HepG2 (cell line): ENCODE results near the gene TP53I3. TPM values are rescaled to one million over a fixed set of nuclear protein-coding genes. Genes with fewer than 3 reads are reported as not detected.

Experiments used
- CCAR2 ChIP-seq: fragments of 200-400 bp; formaldehyde crosslinking; optimal IDR thresholded peaks from 2 replicates; pipeline ENCODE3; 2018; ENCODE audit warnings: low read depth, mild to moderate bottlenecking, low read length, moderate library complexity
- CENPX ChIP-seq: sonication (generic); formaldehyde crosslinking; IDR thresholded peaks from 2 replicates; pipeline ENCODE4 v1.9.0; 2021; ENCODE audit warnings: mild to moderate bottlenecking, missing genetic modification reagents, moderate library complexity
- ETV5 ChIP-seq: IDR thresholded peaks from 2 replicates; pipeline ENCODE4 v1.6.1; 2018; ENCODE audit warnings: missing biosample characterization, missing genetic modification reagents, inconsistent platforms, borderline replicate concordance
- FOXO1 ChIP-seq: sonication (generic); formaldehyde crosslinking; IDR thresholded peaks from 2 replicates; pipeline ENCODE4 v1.4.0; 2020; ENCODE audit warnings: missing genetic modification reagents
- HDAC6 ChIP-seq: fragments of 200-600 bp; sonication (generic); IDR thresholded peaks from 2 replicates; pipeline ENCODE4 v1.7.0; 2017; ENCODE audit warnings: mild to moderate bottlenecking, antibody characterized with exemption, low read length, low read depth
- JDP2 ChIP-seq: sonication (generic); formaldehyde crosslinking; IDR thresholded peaks from 2 replicates; pipeline ENCODE4 v1.8.1; 2022; ENCODE audit warnings: missing genetic modification reagents, borderline replicate concordance
- MEIS1 ChIP-seq: sonication (generic); formaldehyde crosslinking; IDR thresholded peaks from 2 replicates; pipeline ENCODE4 v1.9.0; 2021; ENCODE audit warnings: mild to moderate bottlenecking, missing genetic modification reagents, moderate library complexity, borderline replicate concordance
- PLRG1 ChIP-seq: fragments of 450-650 bp; conservative IDR thresholded peaks from 2 replicates; pipeline ENCODE4 v1.6.1; 2016
- PPARG ChIP-seq: conservative IDR thresholded peaks from 2 replicates; pipeline ENCODE4 v1.6.1; 2016; ENCODE audit warnings: missing biosample characterization, missing genetic modification reagents
- PRMT3 ChIP-seq: sonication (generic); formaldehyde crosslinking; IDR thresholded peaks from 2 replicates; pipeline ENCODE4 v1.8.1; 2022; ENCODE audit warnings: low read depth, mild to moderate bottlenecking, moderate library complexity, missing genetic modification reagents, borderline replicate concordance
- RFXAP ChIP-seq: sonication (generic); formaldehyde crosslinking; IDR thresholded peaks from 2 replicates; pipeline ENCODE4 v1.4.0; 2020; ENCODE audit warnings: missing genetic modification reagents, borderline replicate concordance
- ZNF670 ChIP-seq: sonication (generic); formaldehyde crosslinking; IDR thresholded peaks from 2 replicates; pipeline ENCODE4 v1.8.0; 2022; ENCODE audit warnings: mild to moderate bottlenecking, missing genetic modification reagents, borderline replicate concordance
- ZNF749 ChIP-seq: sonication (generic); formaldehyde crosslinking; IDR thresholded peaks from 2 replicates; pipeline ENCODE4 v1.8.0; 2022; ENCODE audit warnings: mild to moderate bottlenecking, missing genetic modification reagents, moderate library complexity, borderline replicate concordance
- polyA plus RNA-seq, 8 experiments: library from polyadenylated mRNA; depleted of rRNA in 3 of 8; stranded (reverse) in 7 of 8; unstranded in 1 of 8; fragments of >200 nt; fragmentation: Illumina TruSeq in 4 of 8; extraction: Trizol in 4 of 8; gene quantifications; 2 replicates each; pipeline versions ENCODE4 v1.2.1 to v1.2.3, GENCODE V29; 2011 to 2016; ENCODE audit warnings: low read depth in 4 of 8, missing spikeins in 1 of 8, mixed read lengths in 1 of 8; ENCODE audit not compliant: insufficient read depth in 1 of 8
- total RNA-seq, 5 experiments: library from RNA; depleted of rRNA; stranded (reverse); fragments of >200 nt; fragmentation: Illumina TruSeq; extraction: Trizol; gene quantifications; 2 replicates each; pipeline ENCODE4 v1.2.3, GENCODE V29; 2016; ENCODE audit warnings: low read depth in 1 of 5
- TF ChIP-seq, protein P1 (sequence below): sonication (generic); formaldehyde crosslinking; IDR thresholded peaks from 2 replicates; pipeline ENCODE4 v1.4.0; 2020; ENCODE audit warnings: missing genetic modification reagents
- TF ChIP-seq, protein P2 (sequence below): sonication (generic); formaldehyde crosslinking; IDR thresholded peaks from 2 replicates; pipeline ENCODE4 v1.8.1; 2023; ENCODE audit warnings: mild to moderate bottlenecking, missing genetic modification reagents
- TF ChIP-seq, protein P3 (sequence below): IDR thresholded peaks from 2 replicates; pipeline ENCODE4 v1.6.1; 2016; ENCODE audit warnings: mild to moderate bottlenecking
- TF ChIP-seq, protein P4 (sequence below): IDR thresholded peaks from 2 replicates; pipeline ENCODE4 v1.4.0; 2020; ENCODE audit warnings: mild to moderate bottlenecking, missing genetic modification reagents

Gene TP53I3
- total and polyA plus RNA-seq, 2 of the 13 experiments (the other 11 are each of a cell fraction or from before 2014, with no cell fraction given): 25.0 to 44.1 TPM

DNA sequence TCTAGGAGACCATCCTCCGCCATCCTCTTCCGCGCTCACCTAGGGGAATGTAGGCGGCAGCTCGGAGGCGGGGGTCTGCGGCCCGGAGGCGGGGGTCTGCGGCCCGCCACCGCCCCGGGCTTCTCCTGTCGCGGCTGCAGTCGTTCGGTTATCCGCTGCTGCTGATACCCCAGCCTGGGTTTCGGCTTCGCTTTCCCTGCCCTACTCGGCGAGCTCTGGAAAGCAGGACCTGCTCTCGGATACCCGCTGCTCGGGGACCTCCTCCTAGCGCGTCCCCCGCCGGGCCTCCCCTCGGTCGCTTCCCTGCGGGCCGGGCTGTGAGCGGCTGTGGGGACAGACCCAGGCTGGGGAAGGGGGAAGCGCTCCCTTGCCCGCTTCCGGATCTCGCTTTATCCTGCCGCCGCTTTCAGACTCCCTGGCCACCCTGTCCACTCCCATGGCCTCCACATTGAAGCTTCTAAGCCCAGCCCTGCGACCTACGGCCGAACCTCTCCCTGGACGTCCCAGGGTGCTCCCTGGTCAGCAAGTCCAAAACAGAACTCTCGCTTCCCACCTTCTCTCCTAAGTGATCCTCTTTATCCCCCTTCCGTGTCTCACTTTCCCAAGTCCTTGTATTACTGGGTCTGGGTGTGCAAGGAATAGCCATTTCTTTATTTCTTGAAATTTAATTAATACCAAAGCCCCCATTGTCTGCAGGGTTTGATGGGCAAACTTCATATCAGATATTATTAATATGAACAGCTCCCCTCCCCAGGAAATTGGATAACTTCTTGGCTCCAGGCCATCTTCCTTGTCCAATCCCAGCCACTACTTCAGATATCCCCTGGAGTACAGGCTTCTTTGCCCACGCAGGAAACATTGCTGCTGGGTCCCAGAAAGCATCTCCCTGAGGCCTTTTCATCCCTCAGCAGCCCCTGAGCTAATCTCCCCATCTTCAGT, 34.3 kb downstream of the TP53I3 start (continued):
- TF ChIP-seq, protein P1, sequence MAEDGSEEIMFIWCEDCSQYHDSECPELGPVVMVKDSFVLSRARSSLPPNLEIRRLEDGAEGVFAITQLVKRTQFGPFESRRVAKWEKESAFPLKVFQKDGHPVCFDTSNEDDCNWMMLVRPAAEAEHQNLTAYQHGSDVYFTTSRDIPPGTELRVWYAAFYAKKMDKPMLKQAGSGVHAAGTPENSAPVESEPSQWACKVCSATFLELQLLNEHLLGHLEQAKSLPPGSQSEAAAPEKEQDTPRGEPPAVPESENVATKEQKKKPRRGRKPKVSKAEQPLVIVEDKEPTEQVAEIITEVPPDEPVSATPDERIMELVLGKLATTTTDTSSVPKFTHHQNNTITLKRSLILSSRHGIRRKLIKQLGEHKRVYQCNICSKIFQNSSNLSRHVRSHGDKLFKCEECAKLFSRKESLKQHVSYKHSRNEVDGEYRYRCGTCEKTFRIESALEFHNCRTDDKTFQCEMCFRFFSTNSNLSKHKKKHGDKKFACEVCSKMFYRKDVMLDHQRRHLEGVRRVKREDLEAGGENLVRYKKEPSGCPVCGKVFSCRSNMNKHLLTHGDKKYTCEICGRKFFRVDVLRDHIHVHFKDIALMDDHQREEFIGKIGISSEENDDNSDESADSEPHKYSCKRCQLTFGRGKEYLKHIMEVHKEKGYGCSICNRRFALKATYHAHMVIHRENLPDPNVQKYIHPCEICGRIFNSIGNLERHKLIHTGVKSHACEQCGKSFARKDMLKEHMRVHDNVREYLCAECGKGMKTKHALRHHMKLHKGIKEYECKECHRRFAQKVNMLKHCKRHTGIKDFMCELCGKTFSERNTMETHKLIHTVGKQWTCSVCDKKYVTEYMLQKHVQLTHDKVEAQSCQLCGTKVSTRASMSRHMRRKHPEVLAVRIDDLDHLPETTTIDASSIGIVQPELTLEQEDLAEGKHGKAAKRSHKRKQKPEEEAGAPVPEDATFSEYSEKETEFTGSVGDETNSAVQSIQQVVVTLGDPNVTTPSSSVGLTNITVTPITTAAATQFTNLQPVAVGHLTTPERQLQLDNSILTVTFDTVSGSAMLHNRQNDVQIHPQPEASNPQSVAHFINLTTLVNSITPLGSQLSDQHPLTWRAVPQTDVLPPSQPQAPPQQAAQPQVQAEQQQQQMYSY: 0 out of 2 replicates have a peak, but pooled peaks have one; percentile 24
- no peak for TF ChIP-seq PLRG1
- TF ChIP-seq HDAC6: no peak
- TF ChIP-seq RFXAP (CRISPR knock-in tag): no peak
- TF ChIP-seq, protein P2, sequence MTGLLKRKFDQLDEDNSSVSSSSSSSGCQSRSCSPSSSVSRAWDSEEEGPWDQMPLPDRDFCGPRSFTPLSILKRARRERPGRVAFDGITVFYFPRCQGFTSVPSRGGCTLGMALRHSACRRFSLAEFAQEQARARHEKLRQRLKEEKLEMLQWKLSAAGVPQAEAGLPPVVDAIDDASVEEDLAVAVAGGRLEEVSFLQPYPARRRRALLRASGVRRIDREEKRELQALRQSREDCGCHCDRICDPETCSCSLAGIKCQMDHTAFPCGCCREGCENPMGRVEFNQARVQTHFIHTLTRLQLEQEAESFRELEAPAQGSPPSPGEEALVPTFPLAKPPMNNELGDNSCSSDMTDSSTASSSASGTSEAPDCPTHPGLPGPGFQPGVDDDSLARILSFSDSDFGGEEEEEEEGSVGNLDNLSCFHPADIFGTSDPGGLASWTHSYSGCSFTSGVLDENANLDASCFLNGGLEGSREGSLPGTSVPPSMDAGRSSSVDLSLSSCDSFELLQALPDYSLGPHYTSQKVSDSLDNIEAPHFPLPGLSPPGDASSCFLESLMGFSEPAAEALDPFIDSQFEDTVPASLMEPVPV (CRISPR knock-in tag): no peak
- no peak for TF ChIP-seq MEIS1
- TF ChIP-seq, protein P3, sequence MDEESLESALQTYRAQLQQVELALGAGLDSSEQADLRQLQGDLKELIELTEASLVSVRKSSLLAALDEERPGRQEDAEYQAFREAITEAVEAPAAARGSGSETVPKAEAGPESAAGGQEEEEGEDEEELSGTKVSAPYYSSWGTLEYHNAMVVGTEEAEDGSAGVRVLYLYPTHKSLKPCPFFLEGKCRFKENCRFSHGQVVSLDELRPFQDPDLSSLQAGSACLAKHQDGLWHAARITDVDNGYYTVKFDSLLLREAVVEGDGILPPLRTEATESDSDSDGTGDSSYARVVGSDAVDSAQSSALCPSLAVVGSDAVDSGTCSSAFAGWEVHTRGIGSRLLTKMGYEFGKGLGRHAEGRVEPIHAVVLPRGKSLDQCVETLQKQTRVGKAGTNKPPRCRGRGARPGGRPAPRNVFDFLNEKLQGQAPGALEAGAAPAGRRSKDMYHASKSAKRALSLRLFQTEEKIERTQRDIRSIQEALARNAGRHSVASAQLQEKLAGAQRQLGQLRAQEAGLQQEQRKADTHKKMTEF (CRISPR knock-in tag): no peak; the same call in none of the 2 replicates
- TF ChIP-seq ZNF749 (CRISPR knock-in tag): 0 out of 2 replicates have a peak, but pooled peaks have one; percentile 79
- TF ChIP-seq CENPX (CRISPR knock-in tag): no peak
- TF ChIP-seq ETV5 (CRISPR knock-in tag): no peak
- 0 out of 2 replicates have a peak, but pooled peaks have one; percentile 39 for TF ChIP-seq FOXO1 (CRISPR knock-in tag)
- TF ChIP-seq PRMT3 (CRISPR knock-in tag): no peak
- TF ChIP-seq PPARG (CRISPR knock-in tag): 0 out of 2 replicates have a peak, but pooled peaks have one; percentile 28
- TF ChIP-seq JDP2: no peak
- TF ChIP-seq, protein P4, sequence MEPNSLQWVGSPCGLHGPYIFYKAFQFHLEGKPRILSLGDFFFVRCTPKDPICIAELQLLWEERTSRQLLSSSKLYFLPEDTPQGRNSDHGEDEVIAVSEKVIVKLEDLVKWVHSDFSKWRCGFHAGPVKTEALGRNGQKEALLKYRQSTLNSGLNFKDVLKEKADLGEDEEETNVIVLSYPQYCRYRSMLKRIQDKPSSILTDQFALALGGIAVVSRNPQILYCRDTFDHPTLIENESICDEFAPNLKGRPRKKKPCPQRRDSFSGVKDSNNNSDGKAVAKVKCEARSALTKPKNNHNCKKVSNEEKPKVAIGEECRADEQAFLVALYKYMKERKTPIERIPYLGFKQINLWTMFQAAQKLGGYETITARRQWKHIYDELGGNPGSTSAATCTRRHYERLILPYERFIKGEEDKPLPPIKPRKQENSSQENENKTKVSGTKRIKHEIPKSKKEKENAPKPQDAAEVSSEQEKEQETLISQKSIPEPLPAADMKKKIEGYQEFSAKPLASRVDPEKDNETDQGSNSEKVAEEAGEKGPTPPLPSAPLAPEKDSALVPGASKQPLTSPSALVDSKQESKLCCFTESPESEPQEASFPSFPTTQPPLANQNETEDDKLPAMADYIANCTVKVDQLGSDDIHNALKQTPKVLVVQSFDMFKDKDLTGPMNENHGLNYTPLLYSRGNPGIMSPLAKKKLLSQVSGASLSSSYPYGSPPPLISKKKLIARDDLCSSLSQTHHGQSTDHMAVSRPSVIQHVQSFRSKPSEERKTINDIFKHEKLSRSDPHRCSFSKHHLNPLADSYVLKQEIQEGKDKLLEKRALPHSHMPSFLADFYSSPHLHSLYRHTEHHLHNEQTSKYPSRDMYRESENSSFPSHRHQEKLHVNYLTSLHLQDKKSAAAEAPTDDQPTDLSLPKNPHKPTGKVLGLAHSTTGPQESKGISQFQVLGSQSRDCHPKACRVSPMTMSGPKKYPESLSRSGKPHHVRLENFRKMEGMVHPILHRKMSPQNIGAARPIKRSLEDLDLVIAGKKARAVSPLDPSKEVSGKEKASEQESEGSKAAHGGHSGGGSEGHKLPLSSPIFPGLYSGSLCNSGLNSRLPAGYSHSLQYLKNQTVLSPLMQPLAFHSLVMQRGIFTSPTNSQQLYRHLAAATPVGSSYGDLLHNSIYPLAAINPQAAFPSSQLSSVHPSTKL (CRISPR knock-in tag): peak; percentile 15; the same call in 1 of the 2 replicates
- TF ChIP-seq ZNF670: no peak
- TF ChIP-seq CCAR2: no peak
